Endodermal cell (in vitro differentiated cells): Measurements from ENCODE around the gene SMNDC1. TPM values are rescaled to one million over a fixed set of nuclear protein-coding genes. Genes with fewer than 3 reads are reported as not detected.
A peak's percentile ranks its signal among the peaks of the same experiment; 100 is the strongest.

ENCODE experiments used
- DNase-seq: peaks from one replicate; pipeline ENCODE4 v3.0.0-alpha.2; 2017
- H3K27ac ChIP-seq: 2 replicates; pipeline ENCODE4 v1.5.1; 2013; ENCODE audit warnings: mild to moderate bottlenecking, low read depth, low read length, moderate library complexity
- H3K27me3 ChIP-seq: 2 replicates; pipeline ENCODE4 v1.6.1; 2013; ENCODE audit warnings: mild to moderate bottlenecking, low read length, moderate library complexity; ENCODE audit not compliant: insufficient read depth, control insufficient read depth, poor library complexity, severe bottlenecking
- H3K36me3 ChIP-seq: 2 replicates; pipeline ENCODE4 v1.7.0; 2013; ENCODE audit warnings: mild to moderate bottlenecking, low read length, moderate library complexity; ENCODE audit not compliant: control insufficient read depth, insufficient read depth
- H3K4me1 ChIP-seq: one replicate; pipeline ENCODE4 v1.7.0; 2013; ENCODE audit warnings: low read length; ENCODE audit not compliant: control insufficient read depth, insufficient read depth
- H3K4me3 ChIP-seq: 2 replicates; pipeline ENCODE4 v1.5.1; 2013; ENCODE audit warnings: mild to moderate bottlenecking, low read length, moderate library complexity
- H3K9ac ChIP-seq: 2 replicates; pipeline ENCODE4 v1.6.1; 2013; ENCODE audit warnings: mild to moderate bottlenecking, low read length, moderate library complexity; ENCODE audit not compliant: poor library complexity, severe bottlenecking; ENCODE audit errors: extremely low read depth
- H3K9me3 ChIP-seq: 2 replicates; pipeline ENCODE4 v1.6.1; 2013; ENCODE audit warnings: mild to moderate bottlenecking, low read length, moderate library complexity; ENCODE audit not compliant: control insufficient read depth
- H3K27ac Mint-ChIP-seq: 2 replicates; pipeline ENCODE4 v1.8.0; 2020; ENCODE audit warnings: mixed read lengths
- H3K27me3 Mint-ChIP-seq: 2 replicates; pipeline ENCODE4 v1.8.0; 2021; ENCODE audit warnings: mild to moderate bottlenecking, mixed read lengths; ENCODE audit not compliant: insufficient read depth
- H3K36me3 Mint-ChIP-seq: 2 replicates; pipeline ENCODE4 v1.8.0; 2020; ENCODE audit warnings: low read depth, mixed read lengths
- H3K4me1 Mint-ChIP-seq: 2 replicates; pipeline ENCODE4 v1.8.0; 2020; ENCODE audit warnings: mixed read lengths
- H3K4me3 Mint-ChIP-seq: 2 replicates; pipeline ENCODE4 v1.8.0; 2020; ENCODE audit warnings: mild to moderate bottlenecking, moderate library complexity, mixed read lengths
- H3K9me3 Mint-ChIP-seq: 2 replicates; pipeline ENCODE4 v1.8.0; 2020; ENCODE audit warnings: mild to moderate bottlenecking, mixed read lengths
- WGBS, 2 experiments: methylation state at CpG; one replicate each; pipeline versions ENCODE4 v1.1.5 to v1.1.7; 2013; ENCODE audit warnings: missing lambda C conversion rate in 2 of 2, mixed read lengths in 1 of 2; ENCODE audit not compliant: insufficient coverage in 1 of 2, insufficient read length in 1 of 2; 5-methylcytosine and 5-hydroxymethylcytosine counted together
- total RNA-seq, 2 donors: library from RNA; stranded (reverse); fragmentation: NEBNext Ultra II Directional in 1 of 2; extraction: Animal tissue kit (Norgen Biotek cat#: 25700) in 1 of 2; gene quantifications; 2 replicates in 1 of 2; 3 replicates in 1 of 2; pipeline ENCODE4 v1.2.1, GENCODE V29; 2021
- TF ChIP-seq, protein P1 (sequence below): fragments of 200-600 bp; sonication (generic); conservative IDR thresholded peaks from 2 replicates; pipeline ENCODE4 v1.5.0; 2021; ENCODE audit warnings: antibody characterized with exemption, mild to moderate bottlenecking

The SMNDC1 gene
- total RNA-seq, 2 donors from 2014 or later: 52.9 to 65.6 TPM

DNA sequence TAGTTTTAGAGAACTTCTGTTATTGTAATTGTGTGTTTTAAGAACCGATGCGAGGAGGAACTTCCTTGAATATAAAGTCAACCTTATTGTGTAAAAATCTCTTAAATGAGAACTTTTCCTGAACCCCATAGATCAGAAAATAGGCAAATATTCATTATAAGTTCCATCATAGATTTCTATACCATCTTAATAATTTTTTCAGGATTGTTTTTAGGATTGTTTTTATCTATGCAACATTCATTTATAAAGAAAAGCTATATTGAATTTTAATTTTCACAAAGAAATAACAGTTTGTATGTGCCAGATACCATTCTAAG lies 1.7 kb upstream of the SMNDC1 start:
- no peaks in the 10 kb centered on the region for H3K9me3 Mint-ChIP-seq
- Histone ChIP-seq H3K36me3 (peaks cover 22% of the 10 kb centered on the region), H3K4me3 (no peak overlapping the region), H3K9me3 (no peaks in the 10 kb centered on the region), H3K4me1 (peaks cover 15% of the 10 kb centered on the region), H3K27ac (no peak overlapping the region), H3K27me3 (no peaks in the 10 kb centered on the region), H3K9ac (no peak overlapping the region)
- TF ChIP-seq, protein P1, sequence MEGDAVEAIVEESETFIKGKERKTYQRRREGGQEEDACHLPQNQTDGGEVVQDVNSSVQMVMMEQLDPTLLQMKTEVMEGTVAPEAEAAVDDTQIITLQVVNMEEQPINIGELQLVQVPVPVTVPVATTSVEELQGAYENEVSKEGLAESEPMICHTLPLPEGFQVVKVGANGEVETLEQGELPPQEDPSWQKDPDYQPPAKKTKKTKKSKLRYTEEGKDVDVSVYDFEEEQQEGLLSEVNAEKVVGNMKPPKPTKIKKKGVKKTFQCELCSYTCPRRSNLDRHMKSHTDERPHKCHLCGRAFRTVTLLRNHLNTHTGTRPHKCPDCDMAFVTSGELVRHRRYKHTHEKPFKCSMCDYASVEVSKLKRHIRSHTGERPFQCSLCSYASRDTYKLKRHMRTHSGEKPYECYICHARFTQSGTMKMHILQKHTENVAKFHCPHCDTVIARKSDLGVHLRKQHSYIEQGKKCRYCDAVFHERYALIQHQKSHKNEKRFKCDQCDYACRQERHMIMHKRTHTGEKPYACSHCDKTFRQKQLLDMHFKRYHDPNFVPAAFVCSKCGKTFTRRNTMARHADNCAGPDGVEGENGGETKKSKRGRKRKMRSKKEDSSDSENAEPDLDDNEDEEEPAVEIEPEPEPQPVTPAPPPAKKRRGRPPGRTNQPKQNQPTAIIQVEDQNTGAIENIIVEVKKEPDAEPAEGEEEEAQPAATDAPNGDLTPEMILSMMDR: no peak
- peaks cover 34% of the 10 kb centered on the region for H3K4me1 Mint-ChIP-seq
- H3K36me3 Mint-ChIP-seq: peaks cover 21% of the 10 kb centered on the region
- 60% methylated on average over 2 of the region's 2 CpGs; no CpG with 5 or more reads in 1 of the 2 experiments for WGBS, 2 experiments
- H3K4me3 Mint-ChIP-seq: no peak overlapping the region
- H3K27me3 Mint-ChIP-seq: no peaks in the 10 kb centered on the region
- H3K27ac Mint-ChIP-seq: peak overlapping the region; percentile 98
- no peak for DNase-seq

DNA sequence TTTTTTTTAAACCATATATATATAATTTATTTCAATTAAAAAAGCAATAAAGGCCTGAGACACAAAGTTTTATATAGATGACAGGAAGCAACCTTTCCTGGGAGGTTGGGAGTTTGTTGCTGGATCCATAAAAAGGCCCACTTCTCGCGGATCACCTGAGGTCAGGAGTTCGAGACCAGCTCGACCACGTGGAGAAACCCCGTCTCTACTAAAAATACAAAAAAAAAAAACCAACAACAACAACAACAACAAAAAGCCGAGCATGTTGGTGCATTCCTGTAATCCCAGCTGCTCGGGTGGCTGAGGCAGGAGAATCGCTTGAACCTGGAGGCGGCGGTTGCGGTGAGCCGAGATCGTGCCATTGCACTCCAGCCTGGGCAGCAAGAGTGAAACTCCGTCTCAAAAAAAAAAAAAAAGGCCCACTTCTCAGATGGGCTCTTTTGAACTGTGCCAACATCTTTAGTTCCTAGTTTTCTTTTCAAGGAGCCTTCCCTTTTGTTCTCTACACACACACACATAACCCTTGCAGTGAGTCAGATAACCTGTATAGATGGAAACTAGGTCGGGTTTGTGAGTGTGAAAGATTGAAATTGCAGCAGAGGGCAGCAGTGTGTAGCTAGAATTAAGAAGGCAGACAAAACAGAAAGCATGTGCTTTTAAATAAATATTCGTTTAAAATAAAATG lies 1.2 kb upstream of the SMNDC1 start:
- TF ChIP-seq, protein P1: peak; percentile 82
- Mint-ChIP-seq H3K27ac (peak overlapping the region; percentile 98), H3K9me3 (no peaks in the 10 kb centered on the region), H3K36me3 (peaks cover 25% of the 10 kb centered on the region), H3K4me3 (peak overlapping the region; percentile 89), H3K4me1 (peaks cover 34% of the 10 kb centered on the region), H3K27me3 (no peaks in the 10 kb centered on the region)
- peaks cover 16% of the 10 kb centered on the region for H3K4me1 ChIP-seq
- 76 to 78% methylated on average over 14 to 17 of the region's 17 CpGs for WGBS, 2 experiments
- no peak overlapping the region for H3K4me3 ChIP-seq
- no peaks in the 10 kb centered on the region for H3K27me3 ChIP-seq
- H3K36me3 ChIP-seq: peaks cover 27% of the 10 kb centered on the region
- no peak overlapping the region for H3K9ac ChIP-seq
- DNase-seq: peak; percentile 70
- H3K9me3 ChIP-seq: no peaks in the 10 kb centered on the region
- no peak overlapping the region for H3K27ac ChIP-seq

DNA sequence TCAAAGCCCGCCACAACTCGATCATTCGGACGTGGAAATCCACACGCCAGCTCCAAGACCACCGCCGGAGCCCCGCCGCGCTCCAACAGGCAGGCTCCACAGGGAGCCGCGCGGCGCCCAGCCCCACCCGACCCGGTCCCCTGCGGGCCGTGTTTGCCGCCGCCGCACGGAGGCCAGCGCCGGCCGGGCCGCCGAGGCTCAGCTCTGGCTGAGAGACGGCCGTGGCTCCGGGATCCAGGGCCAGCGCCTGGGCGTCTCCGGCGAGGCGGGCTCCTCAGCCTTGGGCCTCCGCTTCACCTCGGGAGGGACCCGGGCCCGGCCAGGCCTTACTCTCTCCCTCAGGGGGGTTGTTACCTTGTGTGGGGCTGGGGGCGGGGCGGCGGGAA lies 333 bp downstream of the SMNDC1 start:
- peak overlapping the region; percentile 98 for H3K27ac Mint-ChIP-seq
- peak overlapping the region; percentile 88 for H3K27ac ChIP-seq
- no peaks in the 10 kb centered on the region for H3K9me3 Mint-ChIP-seq
- 0% methylated on average over 42 of the region's 42 CpGs; no CpG with 5 or more reads in 1 of the 2 experiments for WGBS, 2 experiments
- peaks cover 42% of the 10 kb centered on the region for H3K36me3 ChIP-seq
- peak overlapping the region; percentile 99 for H3K4me3 ChIP-seq
- peaks cover 32% of the 10 kb centered on the region for H3K36me3 Mint-ChIP-seq
- peaks cover 16% of the 10 kb centered on the region for H3K4me1 ChIP-seq
- H3K27me3 ChIP-seq: no peaks in the 10 kb centered on the region
- no peaks in the 10 kb centered on the region for H3K9me3 ChIP-seq
- peak overlapping the region; percentile 89 for H3K4me3 Mint-ChIP-seq
- no peaks in the 10 kb centered on the region for H3K27me3 Mint-ChIP-seq
- peaks cover 35% of the 10 kb centered on the region for H3K4me1 Mint-ChIP-seq
- no peak for DNase-seq
- H3K9ac ChIP-seq: peak overlapping the region; percentile 94
- TF ChIP-seq, protein P1: no peak
